SKM-1 treated with dmso at 0.1 percent for 144 hours (cell line): ENCODE results near the gene KAZALD1.
A peak's percentile ranks its signal among the peaks of the same experiment; 100 is the strongest.
"Not testable (repeated sequence)": the region's sequence is repeated elsewhere in the genome, so short reads cannot be mapped to it uniquely, and the experiment has no call there.

Source experiments
- DNase-seq: peaks from one replicate; lab custom pipeline; 2025; ENCODE audit not compliant: unreplicated experiment; lab: John Stamatoyannopoulos, UW

The KAZALD1 gene

DNA sequence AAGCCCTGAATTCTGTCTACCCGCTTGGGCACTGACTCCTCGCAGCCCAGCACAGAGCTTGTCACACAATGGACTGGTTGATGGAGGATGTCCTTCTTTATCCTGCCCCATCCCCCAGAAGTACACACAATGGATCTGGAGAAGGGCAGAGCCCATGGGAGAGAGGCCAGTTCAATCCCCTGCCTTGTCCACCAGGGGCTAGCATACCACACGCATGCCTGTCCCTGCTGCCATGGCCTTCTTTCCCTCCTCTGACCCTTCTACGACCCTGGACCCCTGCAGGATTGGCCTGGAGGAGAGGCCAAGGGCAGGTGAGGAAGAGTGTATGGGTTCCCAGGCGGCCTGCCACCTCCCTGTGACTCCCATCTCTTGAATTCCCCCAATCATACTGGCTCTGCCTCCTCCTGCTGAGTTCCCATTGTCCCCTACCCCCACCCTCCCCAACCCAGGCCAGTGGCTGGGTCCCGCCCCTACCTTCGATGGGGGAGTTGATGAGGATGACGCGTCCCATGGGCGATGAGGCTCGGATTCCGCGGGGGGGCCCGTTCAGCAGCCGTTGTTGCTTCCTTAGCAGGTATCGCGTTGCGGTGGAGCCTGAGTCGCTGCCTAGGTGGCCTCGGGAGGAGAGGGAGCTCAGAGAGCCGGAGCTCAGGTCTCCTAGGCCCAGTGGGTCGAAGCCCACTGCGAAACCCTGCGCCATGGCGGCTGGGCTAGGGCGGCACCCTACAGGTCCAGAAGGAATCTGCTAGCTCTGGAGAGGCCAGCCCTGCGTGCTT lies 32.1 kb upstream of the KAZALD1 start:
- DNase-seq = no peak

DNA sequence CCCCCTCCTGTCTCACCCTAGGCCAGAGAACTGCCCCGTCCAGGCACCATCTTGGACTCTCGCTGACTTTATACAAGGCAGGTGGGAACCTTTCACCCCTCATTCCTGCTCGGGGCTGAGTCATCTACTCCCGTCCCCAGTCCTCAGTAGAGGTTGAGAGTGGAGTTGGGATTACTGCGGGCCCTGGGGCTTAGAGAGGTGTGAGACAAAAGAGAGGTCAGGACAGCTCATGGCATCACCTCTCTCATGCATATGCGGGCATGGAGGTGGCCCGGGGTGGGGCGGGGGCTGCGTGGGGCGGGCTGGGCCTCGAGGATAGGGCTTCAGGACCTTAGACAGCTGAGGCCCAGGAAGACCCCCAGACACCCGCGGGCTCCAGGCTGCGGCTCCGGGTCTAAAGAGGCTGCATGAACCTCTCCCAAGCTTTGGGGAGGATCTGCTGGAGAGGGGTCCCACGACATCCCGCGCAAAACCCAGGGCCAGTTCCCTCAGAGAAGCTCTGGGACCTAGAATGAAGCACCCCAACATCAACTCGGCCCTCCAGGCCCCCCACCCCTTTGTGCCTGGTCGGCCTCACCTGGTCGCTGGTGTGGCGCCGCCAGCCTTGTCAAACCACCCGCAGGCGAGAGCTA lies 31.2 kb upstream of the KAZALD1 start:
- no peak for DNase-seq

- DNase-seq = peak; percentile 85
These were observed 30.5 kb upstream of the KAZALD1 start, which contains the start of the genes PDZD7 and SFXN3 for GRCh38 chr10:101031128-101031795. Gene PDZD7, minus strand, starts transcription at chr10:101031129. Its CDS starts 910 bp downstream, at chr10:101030219. Gene SFXN3, plus strand, starts transcription at chr10:101031234. Its CDS starts 3,461 bp downstream, at chr10:101034695.

DNA sequence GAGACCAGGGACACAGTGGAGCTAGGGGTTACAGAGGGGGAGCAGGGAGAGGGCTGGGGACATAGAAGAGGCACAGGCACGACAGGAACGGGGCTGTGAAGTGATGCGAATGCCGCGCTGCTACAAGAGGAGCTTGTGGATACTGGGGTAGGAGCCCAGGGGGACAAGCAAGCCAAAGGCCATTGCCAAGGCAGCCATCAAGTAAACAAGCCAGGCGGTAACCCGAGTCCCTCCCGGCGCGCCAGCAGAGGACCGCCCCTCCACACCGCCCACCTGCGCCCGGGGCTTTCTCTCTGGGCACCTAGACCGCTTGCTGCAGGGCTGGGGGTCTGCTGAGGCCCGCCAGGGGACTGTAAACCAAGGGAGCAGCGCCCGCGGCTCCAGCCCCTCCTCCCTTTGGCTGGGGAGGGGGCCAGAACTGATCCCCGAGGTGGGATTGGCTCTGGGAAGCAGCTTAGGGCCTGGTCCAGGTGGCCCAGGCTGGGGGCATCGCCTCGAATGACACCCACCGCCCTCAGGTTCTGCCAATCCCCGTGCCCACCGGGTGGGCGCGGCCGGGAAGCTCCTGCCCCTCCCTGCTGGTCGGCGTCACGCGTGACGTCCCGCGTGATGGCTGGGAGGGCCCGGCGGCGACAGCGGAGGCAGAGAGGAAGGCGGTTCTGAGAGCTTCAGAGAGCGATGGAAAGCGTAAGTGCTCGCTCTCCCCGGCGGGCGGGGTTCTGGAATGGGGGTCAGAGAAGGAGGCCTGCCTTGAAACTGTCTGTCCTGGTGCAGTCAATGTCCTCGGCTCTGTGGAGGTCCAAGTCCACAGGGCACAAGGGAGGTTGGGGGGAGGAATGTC lies 29.8 kb upstream of the KAZALD1 start:
- DNase-seq = peak; percentile 20

- peak; percentile 34 for DNase-seq
These were observed 29.1 kb upstream of the KAZALD1 start for GRCh38 chr10:101032637-101033224.

- no peak for DNase-seq
These were observed 28.5 kb upstream of the KAZALD1 start for GRCh38 chr10:101033276-101033675.

DNA sequence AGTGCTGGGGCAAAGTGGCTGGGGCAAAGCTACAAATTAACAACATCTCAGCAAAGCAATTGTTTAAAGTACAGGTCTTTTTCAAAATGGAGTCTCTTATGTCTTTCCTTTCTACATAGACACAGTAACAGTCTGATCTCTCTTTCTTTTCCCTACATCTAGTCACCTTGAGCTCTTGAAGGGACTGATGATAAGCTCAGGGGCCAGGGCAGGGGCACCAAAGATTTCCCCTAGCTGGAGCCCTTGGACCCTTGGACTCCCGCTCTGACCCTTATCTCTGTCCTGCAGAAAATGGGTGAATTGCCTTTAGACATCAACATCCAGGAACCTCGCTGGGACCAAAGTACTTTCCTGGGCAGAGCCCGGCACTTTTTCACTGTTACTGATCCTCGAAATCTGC lies 27.4 kb upstream of the KAZALD1 start:
- not testable (repeated sequence) for DNase-seq

- no peak for DNase-seq
These were observed 26.5 kb upstream of the KAZALD1 start for GRCh38 chr10:101035314-101035713.

DNA sequence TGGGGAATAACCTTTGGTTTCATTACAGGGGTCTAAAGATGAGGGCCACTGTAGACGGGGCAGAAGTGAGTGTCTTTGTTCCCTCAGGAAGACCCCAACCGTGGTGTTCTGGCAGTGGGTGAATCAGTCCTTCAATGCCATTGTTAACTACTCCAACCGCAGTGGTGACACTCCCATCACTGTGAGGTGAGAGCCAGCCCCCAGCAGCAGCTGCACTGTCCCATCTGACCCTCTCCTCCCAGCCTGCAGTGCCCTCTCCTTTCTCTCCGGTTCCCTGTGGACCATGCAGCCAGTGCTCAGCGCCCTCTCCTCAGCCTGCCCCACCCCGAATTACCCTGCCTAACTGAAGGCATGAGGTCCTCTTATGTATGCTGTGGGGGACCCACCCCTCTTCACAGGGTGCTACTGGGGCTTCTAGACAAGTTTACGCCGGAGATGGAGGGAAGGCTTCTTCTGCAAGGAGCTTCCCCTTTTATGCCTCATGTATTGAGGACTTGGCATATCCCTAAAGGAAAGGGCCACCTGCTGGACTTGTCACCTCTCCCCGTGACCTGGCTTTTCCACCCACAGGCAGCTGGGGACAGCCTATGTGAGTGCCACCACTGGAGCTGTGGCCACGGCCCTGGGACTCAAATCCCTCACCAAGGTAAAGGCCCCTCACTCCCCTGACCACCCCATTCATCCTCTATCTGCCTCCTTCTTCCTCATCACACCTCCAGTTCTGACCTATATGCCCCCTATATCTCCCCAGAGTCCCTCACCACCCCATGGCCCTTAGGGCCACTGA lies 25.7 kb upstream of the KAZALD1 start:
- no peak for DNase-seq

GRCh38 chr10:101036726-101037125 lies 25.1 kb upstream of the KAZALD1 start:
- DNase-seq = no peak

DNA sequence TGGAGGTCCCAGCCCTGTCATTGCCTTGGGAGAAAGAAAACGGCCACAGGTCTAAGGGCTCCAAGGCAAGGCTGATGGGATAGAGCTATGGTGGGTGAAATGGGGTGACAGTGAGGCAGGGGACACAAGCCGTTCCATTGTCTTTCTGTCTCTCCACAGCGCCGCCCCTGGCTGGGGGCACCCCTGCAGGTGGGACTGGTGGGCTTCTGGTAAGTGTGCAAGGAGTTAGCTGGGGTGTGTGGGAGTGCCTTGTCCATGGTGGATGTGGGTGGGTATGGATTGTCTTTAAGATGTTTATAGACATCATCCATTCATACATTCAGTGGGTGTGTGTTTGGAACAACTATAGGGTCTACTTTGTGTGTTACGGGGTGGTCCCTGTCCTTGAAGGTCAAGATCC lies 23.3 kb upstream of the KAZALD1 start:
- no peak for DNase-seq

DNA sequence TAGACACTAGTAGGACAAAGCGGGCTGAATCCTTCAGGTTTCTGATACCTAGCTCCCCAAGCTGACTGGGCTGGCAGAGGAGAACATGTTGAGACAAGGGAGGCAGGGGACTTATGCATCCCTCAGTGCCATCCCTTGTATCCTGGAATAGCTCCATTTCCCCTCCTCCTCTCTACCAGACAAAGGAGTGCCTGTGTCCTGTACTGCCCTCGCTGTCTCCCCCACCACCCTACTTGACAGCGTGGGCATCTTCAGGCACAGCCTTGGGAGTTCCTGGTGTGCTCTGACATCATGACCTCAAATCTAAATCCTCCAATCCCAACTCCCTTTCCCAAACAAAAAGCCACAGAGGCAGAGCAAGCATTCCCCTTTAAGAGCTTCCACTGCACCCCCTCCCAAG lies 21.7 kb upstream of the KAZALD1 start:
- no peak for DNase-seq

DNA sequence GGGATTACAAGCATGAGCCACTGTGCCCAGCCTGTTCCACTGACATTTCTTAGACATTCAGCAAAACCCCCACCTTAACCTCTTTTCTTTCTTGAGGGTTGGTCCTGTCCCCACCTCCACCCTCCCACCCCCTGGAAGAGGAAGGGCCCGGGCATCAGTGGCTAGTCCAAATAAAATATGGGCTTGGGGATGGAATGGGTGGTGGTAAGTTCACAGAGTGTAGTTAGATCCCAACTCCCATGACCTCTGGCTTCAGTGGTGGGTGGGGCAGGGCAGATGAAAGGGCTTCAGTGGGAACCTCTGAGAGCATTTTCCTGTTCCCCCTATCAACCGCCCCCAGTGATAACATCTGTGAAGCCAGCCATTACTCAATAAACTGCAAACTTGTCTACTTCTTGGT lies 20.9 kb upstream of the KAZALD1 start:
- DNase-seq = no peak

DNA sequence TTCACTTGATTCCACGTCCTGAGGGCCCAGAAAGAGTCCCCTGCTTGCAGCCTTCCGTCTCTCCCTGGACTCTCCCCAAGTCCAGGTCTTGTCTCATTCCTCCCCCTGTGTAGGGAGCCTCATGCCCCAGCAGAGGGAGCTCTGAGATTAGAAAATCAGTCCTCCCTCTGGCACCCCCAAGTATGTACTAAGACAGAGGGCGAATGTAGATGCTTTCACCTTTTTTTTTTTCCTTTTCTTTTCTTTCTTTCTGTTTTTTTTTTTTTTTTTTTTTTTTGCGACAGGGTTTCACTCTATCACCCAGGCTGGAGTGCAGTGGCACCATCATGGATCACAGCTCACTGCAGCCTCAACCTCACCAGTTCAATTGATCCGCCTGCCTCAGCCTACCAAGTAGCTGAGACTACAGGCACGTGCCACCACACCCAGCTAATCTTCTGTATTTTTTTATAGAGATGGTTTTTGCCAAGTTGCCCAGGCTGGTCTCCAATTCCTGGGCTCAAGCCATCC lies 20.5 kb upstream of the KAZALD1 start:
- peak; percentile 72 for DNase-seq

GRCh38 chr10:101042118-101042517 lies 19.7 kb upstream of the KAZALD1 start:
- no peak for DNase-seq

- DNase-seq = peak; percentile 92
These were observed 19.0 kb upstream of the KAZALD1 start for GRCh38 chr10:101042667-101043362.

- no peak for DNase-seq
These were observed 18.5 kb upstream of the KAZALD1 start for GRCh38 chr10:101043363-101043707.

GRCh38 chr10:101044117-101044516 lies 17.7 kb upstream of the KAZALD1 start:
- no peak for DNase-seq
